H1 (cell line): ENCODE results near the gene DUXB. TPM values are rescaled to one million over a fixed set of nuclear protein-coding genes. Genes with fewer than 3 reads are reported as not detected.

ENCODE experiments used
- CTCF ChIA-PET: fragments of 300-600 bp; sonication (Branson Sonifier 250); formaldehyde crosslinking; loops from one replicate; lab custom pipeline; 2021; ENCODE audit not compliant: partially characterized antibody; lab: Charles Lee
- POLR2A ChIA-PET: fragments of 300-600 bp; sonication (Branson Sonifier 250); formaldehyde crosslinking; loops from one replicate; lab custom pipeline; 2021; ENCODE audit warnings: inconsistent platforms; ENCODE audit not compliant: partially characterized antibody; lab: Charles Lee
- DNase-seq, 2 experiments: peaks; one replicate each; pipeline versions ENCODE4 v3.0.0 to v3.0.0-alpha.2; 2010 to 2022; ENCODE audit warnings: low spot score in 2 of 2, low read depth in 1 of 2, mixed read lengths in 1 of 2
- FAIRE-seq: peaks from 2 replicates; lab custom pipeline; 2011; peaks lifted over from hg19 to GRCh38; lab: Jason Lieb, UNC
- H2AFZ ChIP-seq: 2 replicates; pipeline ENCODE4 v1.8.1; 2012; ENCODE audit warnings: low read length, inconsistent platforms
- H2AK5ac ChIP-seq: 2 replicates; pipeline ENCODE4 v1.6.1; 2013; ENCODE audit warnings: low read depth, low read length
- H2BK120ac ChIP-seq: replicated peaks from 2 replicates; pipeline ENCODE3; 2013; ENCODE audit warnings: low read depth, low read length, inconsistent platforms
- H2BK12ac ChIP-seq: 2 replicates; pipeline ENCODE4 v1.6.1; 2013; ENCODE audit warnings: low read depth, low read length
- H2BK15ac ChIP-seq: 2 replicates; pipeline ENCODE4 v1.6.1; 2013; ENCODE audit warnings: low read length
- H2BK20ac ChIP-seq: 2 replicates; pipeline ENCODE4 v1.6.1; 2013; ENCODE audit warnings: low read length
- H2BK5ac ChIP-seq: 2 replicates; pipeline ENCODE4 v1.6.1; 2013; ENCODE audit warnings: low read depth, low read length
- H3K14ac ChIP-seq: 2 replicates; pipeline ENCODE4 v1.6.1; 2013; ENCODE audit warnings: inconsistent platforms; ENCODE audit not compliant: insufficient read length
- H3K18ac ChIP-seq: 2 replicates; pipeline ENCODE4 v1.6.1; 2013; ENCODE audit warnings: low read length; ENCODE audit errors: extremely low read depth
- H3K23ac ChIP-seq: 2 replicates; pipeline ENCODE4 v1.6.1; 2013; ENCODE audit warnings: inconsistent platforms; ENCODE audit not compliant: insufficient read length
- H3K23me2 ChIP-seq: 2 replicates; pipeline ENCODE4 v1.6.1; 2013; ENCODE audit warnings: low read depth, low read length
- H3K27ac ChIP-seq: 2 replicates; pipeline ENCODE4 v1.6.1; 2011; ENCODE audit warnings: low read depth, low read length, inconsistent platforms
- H3K27me3 ChIP-seq, 4 experiments: replicated peaks in 1 of 4; 1 replicate in 1 of 4; 2 replicates in 3 of 4; pipeline versions ENCODE4 v1.6.1 to v1.8.1; 2011 to 2013; ENCODE audit warnings: low read length in 3 of 4, mild to moderate bottlenecking in 3 of 4, inconsistent platforms in 2 of 4, mixed read lengths in 2 of 4, moderate library complexity in 1 of 4; ENCODE audit not compliant: control insufficient read depth in 3 of 4, insufficient read depth in 3 of 4; ENCODE audit errors: extremely low read depth in 1 of 4
- H3K36me3 ChIP-seq, 4 experiments: 2 replicates each; pipeline versions ENCODE4 v1.6.1 to v1.8.1; 2011 to 2013; ENCODE audit warnings: mild to moderate bottlenecking in 4 of 4, low read length in 3 of 4, moderate library complexity in 2 of 4, control low read depth in 1 of 4, inconsistent platforms in 1 of 4; ENCODE audit not compliant: insufficient read depth in 4 of 4, control insufficient read depth in 2 of 4
- H3K4ac ChIP-seq: replicated peaks from 2 replicates; pipeline ENCODE3; 2013; ENCODE audit warnings: low read length, low read depth, mixed read lengths, inconsistent platforms; ENCODE audit not compliant: insufficient read length
- H3K4me1 ChIP-seq, 4 experiments: replicated peaks in 1 of 4; 1 replicate in 1 of 4; 2 replicates in 3 of 4; pipeline versions ENCODE4 v1.6.1 to v1.8.1; 2011 to 2013; ENCODE audit warnings: low read length in 3 of 4, inconsistent platforms in 2 of 4, mixed read lengths in 1 of 4; ENCODE audit not compliant: insufficient read depth in 4 of 4, control insufficient read depth in 3 of 4
- H3K4me2 ChIP-seq, 2 experiments: 2 replicates each; pipeline versions ENCODE4 v1.6.1 to v1.8.1; 2011 to 2013; ENCODE audit warnings: low read depth in 2 of 2, low read length in 2 of 2, control low read depth in 1 of 2, inconsistent platforms in 1 of 2, mild to moderate bottlenecking in 1 of 2; ENCODE audit not compliant: insufficient read depth in 1 of 2
- H3K4me3 ChIP-seq, 4 experiments: fragments of 200-600, 300-600 bp in 1 of 4; sonication (generic), shearing (Covaris generic), sonication (Bioruptor Twin) in 1 of 4; 2 replicates each; pipeline versions ENCODE4 v1.5.1 to v1.8.1; 2011 to 2016; ENCODE audit warnings: low read length in 4 of 4, low read depth in 3 of 4, control low read depth in 2 of 4, inconsistent platforms in 2 of 4, mild to moderate bottlenecking in 2 of 4, mixed read lengths in 1 of 4, moderate library complexity in 1 of 4; ENCODE audit not compliant: insufficient read depth in 2 of 4; ENCODE audit errors: extremely low read depth in 1 of 4
- H3K56ac ChIP-seq: replicated peaks from 2 replicates; pipeline ENCODE3; 2013; ENCODE audit warnings: low read depth, mild to moderate bottlenecking, mixed read lengths, low read length, inconsistent platforms; ENCODE audit not compliant: insufficient read length
- H3K79me1 ChIP-seq: 2 replicates; pipeline ENCODE4 v1.6.1; 2013; ENCODE audit warnings: low read depth, low read length, control low read depth
- H3K79me2 ChIP-seq, 2 experiments: 2 replicates each; pipeline versions ENCODE4 v1.6.1 to v1.8.1; 2012 to 2013; ENCODE audit warnings: low read length in 2 of 2, mild to moderate bottlenecking in 2 of 2, inconsistent platforms in 1 of 2; ENCODE audit not compliant: insufficient read depth in 2 of 2, control insufficient read depth in 1 of 2
- H3K9ac ChIP-seq, 4 experiments: replicated peaks in 1 of 4; 1 replicate in 1 of 4; 2 replicates in 3 of 4; pipeline versions ENCODE4 v1.6.1 to v1.8.1; 2011 to 2013; ENCODE audit warnings: low read depth in 3 of 4, low read length in 3 of 4, control low read depth in 2 of 4, mild to moderate bottlenecking in 2 of 4, moderate library complexity in 2 of 4, inconsistent platforms in 1 of 4; ENCODE audit errors: extremely low read depth in 1 of 4
- H3K9me3 ChIP-seq, 2 experiments: 2 replicates each; pipeline versions ENCODE4 v1.6.1 to v1.8.1; 2012 to 2013; ENCODE audit warnings: mild to moderate bottlenecking in 2 of 2, moderate library complexity in 2 of 2, control low read depth in 1 of 2, inconsistent platforms in 1 of 2, low read depth in 1 of 2, low read length in 1 of 2, mixed read lengths in 1 of 2; ENCODE audit not compliant: insufficient read depth in 2 of 2
- H4K20me1 ChIP-seq, 2 experiments: replicated peaks in 1 of 2; 2 replicates each; pipeline versions ENCODE3 to v1.8.1; 2011 to 2013; ENCODE audit warnings: inconsistent platforms in 2 of 2, low read length in 2 of 2, mild to moderate bottlenecking in 1 of 2; ENCODE audit not compliant: insufficient read depth in 2 of 2, control insufficient read depth in 1 of 2
- H4K5ac ChIP-seq: 2 replicates; pipeline ENCODE4 v1.6.1; 2013; ENCODE audit warnings: low read length, low read depth, mixed read lengths, inconsistent platforms; ENCODE audit not compliant: insufficient read length
- H4K8ac ChIP-seq: 2 replicates; pipeline ENCODE4 v1.8.0; 2013; ENCODE audit warnings: mild to moderate bottlenecking, moderate library complexity, low read length, inconsistent platforms; ENCODE audit not compliant: insufficient read depth; ENCODE audit errors: extremely low read depth
- H4K91ac ChIP-seq: replicated peaks from 2 replicates; pipeline ENCODE3; 2013; ENCODE audit warnings: low read length, mixed read lengths, inconsistent platforms; ENCODE audit not compliant: insufficient read length
- ATF3 ChIP-seq: IDR thresholded peaks from 2 replicates; pipeline ENCODE4 v1.6.1; 2011; ENCODE audit warnings: low read depth, mild to moderate bottlenecking, low read length; ENCODE audit not compliant: insufficient read depth
- CTCF ChIP-seq, 3 experiments: IDR thresholded peaks; 1 replicate in 2 of 3; 2 replicates in 1 of 3; pipeline versions ENCODE4 v1.5.1 to v1.6.1; 2011; ENCODE audit warnings: low read length in 3 of 3, mild to moderate bottlenecking in 3 of 3, inconsistent platforms in 2 of 3, low read depth in 1 of 3, moderate library complexity in 1 of 3; ENCODE audit not compliant: insufficient read depth in 1 of 3; ENCODE audit errors: control extremely low read depth in 1 of 3
- GABPA ChIP-seq: IDR thresholded peaks from 2 replicates; pipeline ENCODE4 v1.6.1; 2011; ENCODE audit warnings: mild to moderate bottlenecking, low read length, moderate library complexity, borderline replicate concordance; ENCODE audit not compliant: insufficient read depth
- MAX ChIP-seq: IDR thresholded peaks from 2 replicates; pipeline ENCODE4 v1.6.1; 2012; ENCODE audit warnings: inconsistent platforms
- POU5F1 ChIP-seq: IDR thresholded peaks from 2 replicates; pipeline ENCODE4 v1.6.1; 2011; ENCODE audit warnings: low read depth, mild to moderate bottlenecking, low read length, moderate library complexity
- SP2 ChIP-seq: IDR thresholded peaks from 2 replicates; pipeline ENCODE4 v1.6.1; 2012; ENCODE audit warnings: mild to moderate bottlenecking, low read length, inconsistent platforms
- USF2 ChIP-seq: IDR thresholded peaks from 2 replicates; pipeline ENCODE4 v1.6.1; 2011; ENCODE audit warnings: low read length, improper control_type of control experiment
- ZNF274 ChIP-seq: IDR thresholded peaks from 2 replicates; pipeline ENCODE4 v1.7.0; 2012; ENCODE audit warnings: low read length, borderline replicate concordance; ENCODE audit errors: extremely low read depth
- WGBS, 2 experiments: shearing (Covaris generic) in 1 of 2; methylation state at CpG; one replicate each; pipeline versions ENCODE4 v1.1.6 to v1.1.7; 2013 to 2015; ENCODE audit warnings: low lambda C conversion rate in 2 of 2, mixed read lengths in 2 of 2, inconsistent platforms in 1 of 2, low coverage in 1 of 2, missing lambda C conversion rate in 1 of 2; ENCODE audit not compliant: insufficient replicate concordance in 2 of 2, insufficient coverage in 1 of 2, insufficient read length in 1 of 2; ENCODE audit errors: extremely low coverage in 1 of 2, missing lambda C conversion rate in 1 of 2; 5-methylcytosine and 5-hydroxymethylcytosine counted together
- polyA plus RNA-seq, 7 experiments: library from polyadenylated mRNA; depleted of rRNA in 3 of 7; stranded (reverse) in 5 of 7; unstranded in 2 of 7; fragments of >200 nt in 5 of 7; fragments of 200-250 nt in 2 of 7; gene quantifications; 1 replicate in 5 of 7; 2 replicates in 1 of 7; 4 replicates in 1 of 7; pipeline versions ENCODE4 v1.2.1 to v1.2.3, GENCODE V29; 2011 to 2013; ENCODE audit warnings: missing spikeins in 2 of 7, mixed read lengths in 2 of 7
- total RNA-seq: library from RNA; stranded (reverse); fragmentation: NEBNext Ultra II Directional; extraction: Animal tissue kit (Norgen Biotek cat#: 25700); gene quantifications from 2 replicates; pipeline ENCODE4 v1.2.1, GENCODE V29; 2021

DUXB gene
- total and polyA plus RNA-seq, 2 of the 8 experiments (the other 6 are each of a cell fraction or from before 2014, with no cell fraction given): not detected

GRCh38 chr16:75660321-75660720 is 40.9 kb downstream of the DUXB start:
- no peak for FAIRE-seq
- H3K23ac ChIP-seq: no peak overlapping the region
- H3K79me1 ChIP-seq: no peaks in the 10 kb centered on the region
- H3K36me3 ChIP-seq: peaks cover 0 to 26% (median 12%) of the 10 kb centered on the region in 4 experiments; a peak in 7 of 8 replicates
- no peak overlapping the region for H3K14ac ChIP-seq
- DNase-seq: no peak
- H4K5ac ChIP-seq: no peak overlapping the region
- no peak overlapping the region for H2AFZ ChIP-seq
- TF ChIP-seq POU5F1: no peak
- no peak for TF ChIP-seq CTCF (IDR thresholded peaks at IDR 0.05; ENCODE audit: control extremely low read depth in 1 of 3, insufficient read depth in 1 of 3, low read depth in 1 of 3, low read length in 3 of 3)
- TF ChIP-seq USF2: no peak
- no peak for TF ChIP-seq SP2
- TF ChIP-seq GABPA: no peak
- no peak for TF ChIP-seq MAX
- no peak for TF ChIP-seq ATF3
- TF ChIP-seq ZNF274: no peak
- no peak overlapping the region for H2BK5ac ChIP-seq
- no peak overlapping the region for H3K18ac ChIP-seq
- no peak overlapping the region for H3K27ac ChIP-seq
- no peak overlapping the region for H3K4ac ChIP-seq
- H2AK5ac ChIP-seq: no peak overlapping the region
- no peak overlapping the region for H4K91ac ChIP-seq
- no peak overlapping the region for H4K8ac ChIP-seq
- 89% methylated on average over 6 of the region's 6 CpGs; no CpG with 5 or more reads in 1 of the 2 experiments for WGBS, 2 experiments
- H2BK15ac ChIP-seq: no peak overlapping the region
- peaks cover 0 to 2% of the 10 kb centered on the region in 2 experiments for H4K20me1 ChIP-seq
- ChIA-PET CTCF (interaction anchor here (0.7 to 1.9 kb wide), 3 partner anchors 12 to 1511 kb away, joined by 3 to 7 read pairs (median 4); no protein-coding TSS in a partner anchor), POLR2A (interaction anchor here (0.8 kb wide), 1 partner anchor 12 kb away, joined by 3 read pairs; the partner anchor contains the start of genes KARS1 and TERF2IP)
- no peak overlapping the region for H2BK20ac ChIP-seq
- no peak overlapping the region for H3K4me2 ChIP-seq
- H3K79me2 ChIP-seq: no peaks in the 10 kb centered on the region
- H3K4me1 ChIP-seq: no peaks in the 10 kb centered on the region
- no peak overlapping the region for H3K9ac ChIP-seq
- H3K27me3 ChIP-seq: no peaks in the 10 kb centered on the region
- H2BK12ac ChIP-seq: no peak overlapping the region
- H3K23me2 ChIP-seq: no peaks in the 10 kb centered on the region
- H3K9me3 ChIP-seq: no peaks in the 10 kb centered on the region
- H3K4me3 ChIP-seq: no peak overlapping the region
- no peak overlapping the region for H2BK120ac ChIP-seq
- H3K56ac ChIP-seq: no peak overlapping the region
